H1 (cell line): ENCODE measurements around the gene MYG1. TPM values are rescaled to one million over a fixed set of nuclear protein-coding genes. Genes with fewer than 3 reads are reported as not detected.

Experiments used
- CTCF ChIA-PET: fragments of 300-600 bp; sonication (Branson Sonifier 250); formaldehyde crosslinking; loops from one replicate; lab custom pipeline; 2021; ENCODE audit not compliant: partially characterized antibody; lab: Charles Lee
- POLR2A ChIA-PET: fragments of 300-600 bp; sonication (Branson Sonifier 250); formaldehyde crosslinking; loops from one replicate; lab custom pipeline; 2021; ENCODE audit warnings: inconsistent platforms; ENCODE audit not compliant: partially characterized antibody; lab: Charles Lee
- DNase-seq, 2 experiments: peaks; one replicate each; pipeline versions ENCODE4 v3.0.0 to v3.0.0-alpha.2; 2010 to 2022; ENCODE audit warnings: low spot score in 2 of 2, low read depth in 1 of 2, mixed read lengths in 1 of 2
- FAIRE-seq: peaks from 2 replicates; lab custom pipeline; 2011; peaks lifted over from hg19 to GRCh38; lab: Jason Lieb, UNC
- H2AFZ ChIP-seq: 2 replicates; pipeline ENCODE4 v1.8.1; 2012; ENCODE audit warnings: low read length, inconsistent platforms
- H2AK5ac ChIP-seq: 2 replicates; pipeline ENCODE4 v1.6.1; 2013; ENCODE audit warnings: low read depth, low read length
- H2BK120ac ChIP-seq: replicated peaks from 2 replicates; pipeline ENCODE3; 2013; ENCODE audit warnings: low read depth, low read length, inconsistent platforms
- H2BK12ac ChIP-seq: 2 replicates; pipeline ENCODE4 v1.6.1; 2013; ENCODE audit warnings: low read depth, low read length
- H2BK15ac ChIP-seq: 2 replicates; pipeline ENCODE4 v1.6.1; 2013; ENCODE audit warnings: low read length
- H2BK20ac ChIP-seq: 2 replicates; pipeline ENCODE4 v1.6.1; 2013; ENCODE audit warnings: low read length
- H2BK5ac ChIP-seq: 2 replicates; pipeline ENCODE4 v1.6.1; 2013; ENCODE audit warnings: low read depth, low read length
- H3K14ac ChIP-seq: 2 replicates; pipeline ENCODE4 v1.6.1; 2013; ENCODE audit warnings: inconsistent platforms; ENCODE audit not compliant: insufficient read length
- H3K18ac ChIP-seq: 2 replicates; pipeline ENCODE4 v1.6.1; 2013; ENCODE audit warnings: low read length; ENCODE audit errors: extremely low read depth
- H3K23ac ChIP-seq: 2 replicates; pipeline ENCODE4 v1.6.1; 2013; ENCODE audit warnings: inconsistent platforms; ENCODE audit not compliant: insufficient read length
- H3K23me2 ChIP-seq: 2 replicates; pipeline ENCODE4 v1.6.1; 2013; ENCODE audit warnings: low read depth, low read length
- H3K27ac ChIP-seq: 2 replicates; pipeline ENCODE4 v1.6.1; 2011; ENCODE audit warnings: low read depth, low read length, inconsistent platforms
- H3K27me3 ChIP-seq, 4 experiments: replicated peaks in 1 of 4; 1 replicate in 1 of 4; 2 replicates in 3 of 4; pipeline versions ENCODE4 v1.6.1 to v1.8.1; 2011 to 2013; ENCODE audit warnings: low read length in 3 of 4, mild to moderate bottlenecking in 3 of 4, inconsistent platforms in 2 of 4, mixed read lengths in 2 of 4, moderate library complexity in 1 of 4; ENCODE audit not compliant: control insufficient read depth in 3 of 4, insufficient read depth in 3 of 4; ENCODE audit errors: extremely low read depth in 1 of 4
- H3K36me3 ChIP-seq, 4 experiments: 2 replicates each; pipeline versions ENCODE4 v1.6.1 to v1.8.1; 2011 to 2013; ENCODE audit warnings: mild to moderate bottlenecking in 4 of 4, low read length in 3 of 4, moderate library complexity in 2 of 4, control low read depth in 1 of 4, inconsistent platforms in 1 of 4; ENCODE audit not compliant: insufficient read depth in 4 of 4, control insufficient read depth in 2 of 4
- H3K4ac ChIP-seq: replicated peaks from 2 replicates; pipeline ENCODE3; 2013; ENCODE audit warnings: low read length, low read depth, mixed read lengths, inconsistent platforms; ENCODE audit not compliant: insufficient read length
- H3K4me1 ChIP-seq, 4 experiments: replicated peaks in 1 of 4; 1 replicate in 1 of 4; 2 replicates in 3 of 4; pipeline versions ENCODE4 v1.6.1 to v1.8.1; 2011 to 2013; ENCODE audit warnings: low read length in 3 of 4, inconsistent platforms in 2 of 4, mixed read lengths in 1 of 4; ENCODE audit not compliant: insufficient read depth in 4 of 4, control insufficient read depth in 3 of 4
- H3K4me2 ChIP-seq, 2 experiments: 2 replicates each; pipeline versions ENCODE4 v1.6.1 to v1.8.1; 2011 to 2013; ENCODE audit warnings: low read depth in 2 of 2, low read length in 2 of 2, control low read depth in 1 of 2, inconsistent platforms in 1 of 2, mild to moderate bottlenecking in 1 of 2; ENCODE audit not compliant: insufficient read depth in 1 of 2
- H3K4me3 ChIP-seq, 4 experiments: fragments of 200-600, 300-600 bp in 1 of 4; sonication (generic), shearing (Covaris generic), sonication (Bioruptor Twin) in 1 of 4; 2 replicates each; pipeline versions ENCODE4 v1.5.1 to v1.8.1; 2011 to 2016; ENCODE audit warnings: low read length in 4 of 4, low read depth in 3 of 4, control low read depth in 2 of 4, inconsistent platforms in 2 of 4, mild to moderate bottlenecking in 2 of 4, mixed read lengths in 1 of 4, moderate library complexity in 1 of 4; ENCODE audit not compliant: insufficient read depth in 2 of 4; ENCODE audit errors: extremely low read depth in 1 of 4
- H3K56ac ChIP-seq: replicated peaks from 2 replicates; pipeline ENCODE3; 2013; ENCODE audit warnings: low read depth, mild to moderate bottlenecking, mixed read lengths, low read length, inconsistent platforms; ENCODE audit not compliant: insufficient read length
- H3K79me1 ChIP-seq: 2 replicates; pipeline ENCODE4 v1.6.1; 2013; ENCODE audit warnings: low read depth, low read length, control low read depth
- H3K79me2 ChIP-seq, 2 experiments: 2 replicates each; pipeline versions ENCODE4 v1.6.1 to v1.8.1; 2012 to 2013; ENCODE audit warnings: low read length in 2 of 2, mild to moderate bottlenecking in 2 of 2, inconsistent platforms in 1 of 2; ENCODE audit not compliant: insufficient read depth in 2 of 2, control insufficient read depth in 1 of 2
- H3K9ac ChIP-seq, 4 experiments: replicated peaks in 1 of 4; 1 replicate in 1 of 4; 2 replicates in 3 of 4; pipeline versions ENCODE4 v1.6.1 to v1.8.1; 2011 to 2013; ENCODE audit warnings: low read depth in 3 of 4, low read length in 3 of 4, control low read depth in 2 of 4, mild to moderate bottlenecking in 2 of 4, moderate library complexity in 2 of 4, inconsistent platforms in 1 of 4; ENCODE audit errors: extremely low read depth in 1 of 4
- H3K9me3 ChIP-seq, 2 experiments: 2 replicates each; pipeline versions ENCODE4 v1.6.1 to v1.8.1; 2012 to 2013; ENCODE audit warnings: mild to moderate bottlenecking in 2 of 2, moderate library complexity in 2 of 2, control low read depth in 1 of 2, inconsistent platforms in 1 of 2, low read depth in 1 of 2, low read length in 1 of 2, mixed read lengths in 1 of 2; ENCODE audit not compliant: insufficient read depth in 2 of 2
- H4K20me1 ChIP-seq, 2 experiments: replicated peaks in 1 of 2; 2 replicates each; pipeline versions ENCODE3 to v1.8.1; 2011 to 2013; ENCODE audit warnings: inconsistent platforms in 2 of 2, low read length in 2 of 2, mild to moderate bottlenecking in 1 of 2; ENCODE audit not compliant: insufficient read depth in 2 of 2, control insufficient read depth in 1 of 2
- H4K5ac ChIP-seq: 2 replicates; pipeline ENCODE4 v1.6.1; 2013; ENCODE audit warnings: low read length, low read depth, mixed read lengths, inconsistent platforms; ENCODE audit not compliant: insufficient read length
- H4K8ac ChIP-seq: 2 replicates; pipeline ENCODE4 v1.8.0; 2013; ENCODE audit warnings: mild to moderate bottlenecking, moderate library complexity, low read length, inconsistent platforms; ENCODE audit not compliant: insufficient read depth; ENCODE audit errors: extremely low read depth
- H4K91ac ChIP-seq: replicated peaks from 2 replicates; pipeline ENCODE3; 2013; ENCODE audit warnings: low read length, mixed read lengths, inconsistent platforms; ENCODE audit not compliant: insufficient read length
- CHD1 ChIP-seq: IDR thresholded peaks from 2 replicates; pipeline ENCODE4 v1.6.1; 2012; ENCODE audit warnings: low read depth, low read length, improper control_type of control experiment
- CTBP2 ChIP-seq: IDR thresholded peaks from 2 replicates; pipeline ENCODE4 v1.7.0; 2011; ENCODE audit warnings: borderline replicate concordance, mild to moderate bottlenecking, moderate library complexity, mixed read lengths, low read length; ENCODE audit not compliant: insufficient read depth, insufficient read length
- GABPA ChIP-seq: IDR thresholded peaks from 2 replicates; pipeline ENCODE4 v1.6.1; 2011; ENCODE audit warnings: mild to moderate bottlenecking, low read length, moderate library complexity, borderline replicate concordance; ENCODE audit not compliant: insufficient read depth
- KDM4A ChIP-seq: IDR thresholded peaks from one replicate; pipeline ENCODE4 v1.7.1; 2012; ENCODE audit warnings: low read depth, mild to moderate bottlenecking, moderate library complexity, low read length, inconsistent platforms; ENCODE audit not compliant: severe bottlenecking
- RNF2 ChIP-seq: fragments of 200-900, 300-1000 bp; sonication (generic); IDR thresholded peaks from 2 replicates; pipeline ENCODE4 v1.7.1; 2016; ENCODE audit warnings: borderline replicate concordance, low read depth, mild to moderate bottlenecking, antibody characterized with exemption, low read length; ENCODE audit not compliant: poor library complexity, severe bottlenecking; ENCODE audit errors: missing control alignments
- SIN3A ChIP-seq, 2 experiments: IDR thresholded peaks in 1 of 2; conservative IDR thresholded peaks in 1 of 2; 2 replicates each; pipeline ENCODE4 v1.6.1; 2011 to 2012; ENCODE audit warnings: low read length in 2 of 2, improper control_type of control experiment in 1 of 2, low read depth in 1 of 2, mild to moderate bottlenecking in 1 of 2
- SP4 ChIP-seq: IDR thresholded peaks from 2 replicates; pipeline ENCODE4 v1.6.1; 2012; ENCODE audit warnings: low read length, inconsistent platforms
- TAF1 ChIP-seq: IDR thresholded peaks from 2 replicates; pipeline ENCODE4 v1.6.1; 2011; ENCODE audit warnings: mild to moderate bottlenecking, low read depth, low read length
- TAF7 ChIP-seq: optimal IDR thresholded peaks from 2 replicates; pipeline ENCODE3; 2011; ENCODE audit warnings: low read depth, mild to moderate bottlenecking, inconsistent platforms, low read length, moderate library complexity, borderline replicate concordance
- YY1 ChIP-seq: IDR thresholded peaks from 2 replicates; pipeline ENCODE4 v1.6.1; 2011; ENCODE audit warnings: low read depth, mild to moderate bottlenecking, low read length
- WGBS, 2 experiments: shearing (Covaris generic) in 1 of 2; methylation state at CpG; one replicate each; pipeline versions ENCODE4 v1.1.6 to v1.1.7; 2013 to 2015; ENCODE audit warnings: low lambda C conversion rate in 2 of 2, mixed read lengths in 2 of 2, inconsistent platforms in 1 of 2, low coverage in 1 of 2, missing lambda C conversion rate in 1 of 2; ENCODE audit not compliant: insufficient replicate concordance in 2 of 2, insufficient coverage in 1 of 2, insufficient read length in 1 of 2; ENCODE audit errors: extremely low coverage in 1 of 2, missing lambda C conversion rate in 1 of 2; 5-methylcytosine and 5-hydroxymethylcytosine counted together
- polyA plus RNA-seq, 7 experiments: library from polyadenylated mRNA; depleted of rRNA in 3 of 7; stranded (reverse) in 5 of 7; unstranded in 2 of 7; fragments of >200 nt in 5 of 7; fragments of 200-250 nt in 2 of 7; gene quantifications; 1 replicate in 5 of 7; 2 replicates in 1 of 7; 4 replicates in 1 of 7; pipeline versions ENCODE4 v1.2.1 to v1.2.3, GENCODE V29; 2011 to 2013; ENCODE audit warnings: missing spikeins in 2 of 7, mixed read lengths in 2 of 7
- total RNA-seq: library from RNA; stranded (reverse); fragmentation: NEBNext Ultra II Directional; extraction: Animal tissue kit (Norgen Biotek cat#: 25700); gene quantifications from 2 replicates; pipeline ENCODE4 v1.2.1, GENCODE V29; 2021

MYG1 gene
- total and polyA plus RNA-seq, 2 of the 8 experiments (the other 6 are each of a cell fraction or from before 2014, with no cell fraction given) = 83.3 to 104 TPM

- Histone ChIP-seq H4K5ac (peak overlapping the region; percentile 35), H2AK5ac (no peak overlapping the region), H2BK20ac (no peak overlapping the region), H3K27ac (no peak overlapping the region), H3K4me2 (peak overlapping the region; percentile 45 to 78), H2BK5ac (no peak overlapping the region), H3K4me3 (peak overlapping the region; percentile 24 to 80 (median 48)), H3K23ac (no peak overlapping the region), H3K9ac (peak overlapping the region in 3 of 4 experiments; percentile 17 to 73 (median 20); a peak in 3 of 7 replicates), H4K20me1 (peaks cover 2% of the 10 kb centered on the region in 2 experiments), H3K9me3 (no peaks in the 10 kb centered on the region), H3K27me3 (peaks cover 13 to 59% (median 46%) of the 10 kb centered on the region in 4 experiments), H3K79me2 (no peaks in the 10 kb centered on the region), H3K14ac (no peak overlapping the region), H3K79me1 (no peaks in the 10 kb centered on the region), H2BK120ac (no peak overlapping the region), H3K36me3 (no peaks in the 10 kb centered on the region), H4K8ac (no peak overlapping the region), H3K4me1 (peaks cover 0 to 20% (median 12%) of the 10 kb centered on the region in 4 experiments; a peak in 6 of 7 replicates), H2BK15ac (peak overlapping the region; percentile 5; the same call in 1 of the 2 replicates), H3K23me2 (peaks cover 6% of the 10 kb centered on the region; the same call in 1 of the 2 replicates), H2AFZ (peak overlapping the region; percentile 44; the same call in 1 of the 2 replicates), H4K91ac (no peak overlapping the region), H3K4ac (no peak overlapping the region), H2BK12ac (peak overlapping the region; percentile 44; the same call in 1 of the 2 replicates), H3K18ac (no peak overlapping the region), H3K56ac (peak overlapping the region; percentile 60)
- 2% methylated on average over 47 of the region's 69 CpGs; no CpG with 5 or more reads in 1 of the 2 experiments for WGBS, 2 experiments
- DNase-seq = peak in 1 of 2 experiments; percentile 89
- ChIA-PET POLR2A (interaction anchor here (0.9 to 8.0 kb wide), 12 partner anchors 10 to 175 kb away, joined by 3 to 51 read pairs (median 4); partner anchors contain the start of genes ESPL1, MAP3K12, MYG1 and SP1), CTCF (interaction anchor here (0.6 to 21.2 kb wide), 12 partner anchors 10 to 344 kb away, joined by 3 to 381 read pairs (median 8); partner anchors contain the start of genes PFDN5, SP7 and TNS2)
- no peak for FAIRE-seq
- no peak for TF ChIP-seq SP4
- TF ChIP-seq TAF7 = peak; percentile 51
- TF ChIP-seq GABPA = 0 out of 2 replicates have a peak, but pooled peaks have one; percentile 28
- no peak for TF ChIP-seq CHD1
- TF ChIP-seq TAF1 = peak; percentile 49; the same call in 1 of the 2 replicates
- 0 out of 2 replicates have a peak, but pooled peaks have one; percentile 47 for TF ChIP-seq YY1
- TF ChIP-seq KDM4A = peak; percentile 64
- TF ChIP-seq CTBP2 = no peak
- TF ChIP-seq SIN3A (conservative IDR thresholded peaks at IDR 0.05 in 1 of 2, IDR thresholded peaks at IDR 0.05 in 1 of 2; ENCODE audit: low read depth in 1 of 2, low read length in 2 of 2) = 0 out of 4 replicates have a peak, but pooled peaks of 1 of the 2 experiments have one; percentile 34
- TF ChIP-seq RNF2 = no peak
These were observed 25.4 kb downstream of the MYG1 start for GRCh38 chr12:53324779-53325510.
